C4-2B (cell line): ENCODE results near the gene PID1.

Experiments used
- H3K27ac ChIP-seq: fragments of 450-650 bp; 2 replicates; pipeline ENCODE4 v1.5.1; 2017
- ZFX ChIP-seq: fragments of 450-650 bp; IDR thresholded peaks from 2 replicates; pipeline ENCODE4 v1.6.1; 2017
- TF ChIP-seq, protein P1 (sequence below): fragments of 450-650 bp; conservative IDR thresholded peaks from 2 replicates; pipeline ENCODE4 v1.5.1; 2017; ENCODE audit warnings: mild to moderate bottlenecking

The PID1 gene

DNA sequence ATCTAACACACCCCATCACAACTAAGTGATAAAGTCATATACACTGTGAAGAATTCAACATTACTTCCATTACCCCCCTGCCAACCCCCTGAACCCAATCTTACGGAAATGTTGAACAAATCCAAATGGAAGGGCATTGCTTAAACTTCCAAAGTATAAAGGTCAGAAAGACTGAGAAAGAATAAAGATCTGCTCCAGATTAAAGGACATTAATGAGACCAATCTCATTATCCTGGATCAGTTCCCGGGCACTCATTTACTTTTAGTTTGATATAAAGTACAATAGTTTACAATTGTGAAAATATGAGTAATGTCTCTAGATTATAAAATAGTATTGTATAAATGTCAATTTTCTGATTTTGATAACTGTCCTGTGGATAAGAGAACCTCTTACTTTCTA lies 229.4 kb downstream of the PID1 start:
- no peak for TF ChIP-seq ZFX
- TF ChIP-seq, protein P1, sequence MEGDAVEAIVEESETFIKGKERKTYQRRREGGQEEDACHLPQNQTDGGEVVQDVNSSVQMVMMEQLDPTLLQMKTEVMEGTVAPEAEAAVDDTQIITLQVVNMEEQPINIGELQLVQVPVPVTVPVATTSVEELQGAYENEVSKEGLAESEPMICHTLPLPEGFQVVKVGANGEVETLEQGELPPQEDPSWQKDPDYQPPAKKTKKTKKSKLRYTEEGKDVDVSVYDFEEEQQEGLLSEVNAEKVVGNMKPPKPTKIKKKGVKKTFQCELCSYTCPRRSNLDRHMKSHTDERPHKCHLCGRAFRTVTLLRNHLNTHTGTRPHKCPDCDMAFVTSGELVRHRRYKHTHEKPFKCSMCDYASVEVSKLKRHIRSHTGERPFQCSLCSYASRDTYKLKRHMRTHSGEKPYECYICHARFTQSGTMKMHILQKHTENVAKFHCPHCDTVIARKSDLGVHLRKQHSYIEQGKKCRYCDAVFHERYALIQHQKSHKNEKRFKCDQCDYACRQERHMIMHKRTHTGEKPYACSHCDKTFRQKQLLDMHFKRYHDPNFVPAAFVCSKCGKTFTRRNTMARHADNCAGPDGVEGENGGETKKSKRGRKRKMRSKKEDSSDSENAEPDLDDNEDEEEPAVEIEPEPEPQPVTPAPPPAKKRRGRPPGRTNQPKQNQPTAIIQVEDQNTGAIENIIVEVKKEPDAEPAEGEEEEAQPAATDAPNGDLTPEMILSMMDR: no peak
- no peak overlapping the region for H3K27ac ChIP-seq

DNA sequence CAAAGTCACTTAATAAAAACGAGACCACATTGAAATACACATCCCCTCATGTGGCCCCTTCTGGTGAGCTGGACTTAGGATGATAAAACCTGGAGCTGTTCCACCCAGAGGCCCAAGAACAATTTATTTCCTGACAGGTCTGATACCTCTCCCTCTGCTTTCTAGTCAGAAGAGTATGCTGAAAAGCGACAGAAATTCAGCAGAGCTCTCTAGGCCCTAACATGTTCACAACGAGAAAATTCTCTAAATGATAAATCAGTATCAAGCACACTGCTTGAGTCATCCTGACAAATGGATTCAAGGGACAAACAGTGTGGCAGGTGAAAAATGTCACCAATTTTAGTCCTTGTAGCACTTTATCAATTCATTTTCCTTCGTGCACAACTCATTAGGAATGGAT lies 233.5 kb downstream of the PID1 start:
- TF ChIP-seq, protein P1: no peak
- no peak for TF ChIP-seq ZFX
- H3K27ac ChIP-seq: no peak overlapping the region

DNA sequence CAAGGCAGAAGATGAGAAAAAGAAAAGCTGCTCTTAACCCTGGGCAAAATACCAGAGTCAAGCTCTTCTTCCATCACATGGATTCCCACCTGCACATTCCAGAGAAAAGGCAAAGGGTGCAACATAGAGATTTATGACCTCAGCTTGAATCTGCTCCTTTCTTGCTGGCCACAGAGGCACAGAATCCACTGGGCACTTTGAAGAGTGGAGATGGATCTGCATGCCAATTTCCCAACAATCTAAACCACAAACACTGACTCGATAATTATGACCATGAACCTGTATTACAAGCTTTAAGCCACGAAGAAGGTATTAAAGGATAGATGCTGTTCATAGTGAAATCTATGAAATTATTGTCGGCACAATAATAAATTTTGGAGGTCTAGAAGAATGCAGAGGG lies 237.3 kb downstream of the PID1 start:
- no peak overlapping the region for H3K27ac ChIP-seq
- TF ChIP-seq, protein P1: no peak
- TF ChIP-seq ZFX: no peak

DNA sequence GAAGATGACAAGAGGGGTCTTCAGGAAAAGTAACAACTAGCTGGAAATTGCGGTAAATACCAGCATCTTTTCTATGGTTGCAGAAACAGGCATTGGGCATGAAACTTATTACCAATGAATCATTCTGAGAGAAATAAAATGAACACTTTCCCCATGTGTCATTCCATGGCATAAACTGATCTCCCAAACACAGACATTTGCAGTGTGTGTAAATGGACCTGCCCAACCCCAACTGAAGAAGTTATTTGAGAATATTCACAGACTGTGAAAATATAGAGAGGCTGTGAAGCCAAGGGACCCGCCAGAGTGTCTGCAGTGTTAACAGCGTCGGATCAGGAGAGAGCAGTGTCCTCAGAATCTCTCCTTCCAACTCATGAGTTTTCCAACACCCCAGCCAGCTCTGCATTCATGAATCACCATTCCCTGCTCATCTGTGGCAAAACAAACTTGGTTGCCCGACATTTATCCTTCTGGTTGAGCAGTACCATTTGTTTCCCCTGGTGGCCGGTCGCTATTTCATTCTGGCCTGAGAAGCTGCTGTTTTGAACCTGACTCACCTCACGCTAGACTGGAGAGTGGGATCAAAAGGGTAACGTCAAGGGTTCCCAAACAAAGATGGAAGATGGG lies 238.4 kb downstream of the PID1 start:
- TF ChIP-seq ZFX: no peak
- TF ChIP-seq, protein P1: no peak
- no peak overlapping the region for H3K27ac ChIP-seq

DNA sequence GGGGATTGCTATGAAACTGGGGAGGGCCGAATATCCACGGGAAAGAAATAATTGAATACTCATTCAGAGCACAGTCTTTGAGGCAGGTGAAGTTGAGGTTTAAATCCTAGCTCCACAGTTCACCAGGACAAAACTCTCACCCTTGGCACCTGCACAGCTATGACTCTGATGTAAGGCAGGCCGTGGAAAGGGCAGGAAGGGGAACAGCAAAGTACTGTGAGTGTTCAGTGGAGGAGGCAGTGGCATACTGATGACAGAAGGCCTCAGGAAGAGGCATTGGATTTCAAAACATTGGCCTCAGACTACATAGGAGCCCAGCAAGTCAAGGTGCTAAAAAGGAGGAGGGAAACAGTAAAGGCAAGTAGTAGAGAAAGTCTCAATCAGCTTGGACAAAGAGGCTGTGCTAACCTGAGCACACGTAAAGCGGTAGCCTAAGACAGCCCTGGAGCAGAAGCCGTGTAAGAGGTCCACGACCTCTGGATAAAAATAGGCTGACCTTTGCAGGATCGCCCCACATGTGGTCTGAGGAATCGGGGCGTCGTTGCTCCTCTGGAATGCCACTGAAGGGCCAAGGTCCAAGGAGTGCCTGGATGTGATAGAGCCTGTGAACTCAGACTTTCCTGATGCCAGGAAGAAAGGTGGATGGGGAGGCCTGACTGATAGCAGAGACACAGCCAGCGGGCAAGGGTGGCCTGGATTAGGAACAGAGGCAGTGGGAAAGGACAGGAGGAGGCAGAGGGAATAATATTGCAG lies 243.6 kb downstream of the PID1 start:
- no peak overlapping the region for H3K27ac ChIP-seq
- TF ChIP-seq, protein P1: no peak
- TF ChIP-seq ZFX: no peak

DNA sequence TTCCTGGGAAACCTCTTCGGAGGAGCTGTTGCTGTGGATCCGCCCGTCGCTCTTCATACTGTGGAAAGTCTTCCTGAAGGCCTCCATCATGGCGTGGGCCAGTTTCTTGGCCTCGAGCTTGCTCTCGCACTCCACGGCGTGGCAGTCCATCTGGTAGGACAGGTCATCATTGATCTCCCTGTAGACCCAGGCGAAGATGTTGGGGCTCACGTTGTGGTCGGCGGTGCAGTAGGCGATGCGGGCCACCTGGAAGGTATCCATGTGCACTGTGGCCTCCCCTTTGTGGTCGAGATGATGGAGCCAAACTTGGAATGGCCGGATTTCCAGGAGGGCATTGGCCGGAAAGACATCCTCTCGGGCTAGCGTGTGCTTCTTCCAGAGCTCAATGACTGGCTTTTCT lies 245.4 kb downstream of the PID1 start:
- no peak overlapping the region for H3K27ac ChIP-seq
- TF ChIP-seq, protein P1: no peak
- no peak for TF ChIP-seq ZFX

DNA sequence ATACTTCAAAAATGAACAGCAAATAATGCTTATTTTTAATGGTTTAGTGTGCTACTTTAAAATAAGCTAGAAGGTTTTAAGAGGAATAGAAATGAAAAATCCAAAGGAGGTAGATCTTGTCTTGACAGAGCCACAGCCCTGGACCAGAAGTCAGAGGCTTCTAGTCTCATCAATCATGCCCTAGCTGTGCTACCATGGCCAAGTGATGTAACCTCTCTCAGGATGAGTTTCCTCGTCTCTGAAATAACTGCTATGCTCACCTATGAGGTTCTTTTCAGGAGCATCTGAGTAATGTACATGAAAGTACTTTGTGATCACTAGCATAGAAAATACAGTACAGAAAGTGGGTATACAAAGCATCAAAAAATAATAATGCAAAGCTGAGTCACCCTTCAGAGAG lies 248.4 kb downstream of the PID1 start:
- no peak overlapping the region for H3K27ac ChIP-seq
- TF ChIP-seq, protein P1: no peak
- no peak for TF ChIP-seq ZFX
